ENCODE results near the gene ZNF333.

GRCh38 chr19:14770944-14771839 is 81.3 kb downstream of the ZNF333 start:
- no peak for TF ChIP-seq REST (IDR thresholded peaks at IDR 0.05; ENCODE audit: insufficient read depth in 1 of 2, low read depth in 2 of 2, low read length in 2 of 2)
- no peak for TF ChIP-seq POLR2AphosphoS5 (IDR thresholded peaks at IDR 0.05; ENCODE audit: low read depth, low read length)
- TF ChIP-seq SIN3A (IDR thresholded peaks at IDR 0.05; ENCODE audit: borderline replicate concordance, insufficient read depth, low read length), result no peak

Data from PFSK-1 (cell line).